DND-41 (cell line): ENCODE measurements around the gene SLC17A7.
"Not testable (repeated sequence)": the region's sequence is repeated elsewhere in the genome, so short reads cannot be mapped to it uniquely, and the experiment has no call there.

Experiments
- ATAC-seq: fragments of 200-7000 bp; cut with Tn5 transposase; 3 replicates; pipeline ENCODE4 v1.9.1; 2021; ENCODE audit warnings: low read depth; ENCODE audit not compliant: insufficient read depth
- DNase-seq: peaks from one replicate; pipeline ENCODE4 v3.0.0-alpha.2; 2020
- H2AFZ ChIP-seq: 2 replicates; pipeline ENCODE4 v1.6.0; 2012; ENCODE audit warnings: low read depth, low read length
- H3K27ac ChIP-seq: 2 replicates; pipeline ENCODE4 v1.5.1; 2012; ENCODE audit warnings: low read length, inconsistent platforms
- H3K27me3 ChIP-seq: fragments of 200-600 bp; sonication (generic); 2 replicates; pipeline ENCODE4 v1.6.0; 2012; ENCODE audit warnings: low read length, mild to moderate bottlenecking, inconsistent platforms; ENCODE audit not compliant: insufficient read depth, poor library complexity
- H3K36me3 ChIP-seq: 2 replicates; pipeline ENCODE4 v1.5.1; 2012; ENCODE audit warnings: low read length, inconsistent platforms; ENCODE audit not compliant: insufficient read depth
- H3K4me1 ChIP-seq: 2 replicates; pipeline ENCODE4 v1.5.1; 2012; ENCODE audit warnings: mild to moderate bottlenecking, low read length; ENCODE audit not compliant: insufficient read depth
- H3K4me2 ChIP-seq: 2 replicates; pipeline ENCODE4 v1.6.0; 2012; ENCODE audit warnings: mild to moderate bottlenecking, moderate library complexity, low read length, inconsistent platforms; ENCODE audit not compliant: insufficient read depth
- H3K4me3 ChIP-seq, 2 experiments: fragments of 200-600 bp in 1 of 2; shearing (Covaris generic) in 1 of 2; 2 replicates each; pipeline ENCODE4 v1.5.1; 2012 to 2016; ENCODE audit warnings: inconsistent platforms in 2 of 2, low read length in 2 of 2, mild to moderate bottlenecking in 2 of 2, low read depth in 1 of 2, moderate library complexity in 1 of 2
- H3K79me2 ChIP-seq: 2 replicates; pipeline ENCODE4 v1.6.0; 2012; ENCODE audit warnings: low read length, inconsistent platforms; ENCODE audit not compliant: insufficient read depth
- H3K9ac ChIP-seq: 2 replicates; pipeline ENCODE4 v1.6.0; 2012; ENCODE audit warnings: low read depth, mild to moderate bottlenecking, inconsistent platforms, low read length, moderate library complexity
- H3K9me3 ChIP-seq: 2 replicates; pipeline ENCODE4 v1.5.1; 2012; ENCODE audit warnings: low read length, moderate library complexity, mild to moderate bottlenecking, inconsistent platforms; ENCODE audit not compliant: insufficient read depth, severe bottlenecking
- H4K20me1 ChIP-seq: 2 replicates; pipeline ENCODE4 v1.6.0; 2012; ENCODE audit warnings: low read length; ENCODE audit not compliant: insufficient read depth
- CTCF ChIP-seq: IDR thresholded peaks from 2 replicates; pipeline ENCODE4 v1.5.1; 2012; ENCODE audit warnings: borderline replicate concordance, low read length, moderate library complexity, mild to moderate bottlenecking; ENCODE audit not compliant: poor library complexity, severe bottlenecking; ENCODE audit errors: extremely low read depth
- EZH2 ChIP-seq: IDR thresholded peaks from 3 replicates; pipeline ENCODE4 v1.6.1; 2012; ENCODE audit warnings: borderline replicate concordance, low read depth, mild to moderate bottlenecking, moderate library complexity, low read length, inconsistent platforms; ENCODE audit not compliant: severe bottlenecking

SLC17A7 gene

GRCh38 chr19:49474542-49474924 is 33.2 kb upstream of the SLC17A7 start:
- no peaks in the 10 kb centered on the region for H3K79me2 ChIP-seq
- no peaks in the 10 kb centered on the region for H3K27me3 ChIP-seq
- peaks cover 16% of the 10 kb centered on the region for H3K36me3 ChIP-seq
- TF ChIP-seq EZH2 (no peak), CTCF (peak; percentile 10)
- no peaks in the 10 kb centered on the region for H3K9me3 ChIP-seq
- DNase-seq (no peak), ATAC-seq (peak; percentile 8)
- H3K4me1 ChIP-seq = peaks cover 30% of the 10 kb centered on the region
- H2AFZ ChIP-seq = peak overlapping the region; percentile 53; the same call in 1 of the 2 replicates
- H3K4me3 ChIP-seq = peak overlapping the region in 1 of 2 experiments; percentile 76; a peak in 2 of 4 replicates
- peak overlapping the region; percentile 80 for H3K9ac ChIP-seq
- peak overlapping the region; percentile 78 for H3K27ac ChIP-seq
- H3K4me2 ChIP-seq = peak overlapping the region; percentile 98
- H4K20me1 ChIP-seq = no peaks in the 10 kb centered on the region

- peak; percentile 98 for TF ChIP-seq CTCF
- TF ChIP-seq EZH2 = no peak
- Histone ChIP-seq H3K4me3 (peak within 1 kb of the TSS; percentile 27 to 76; a peak in 3 of 4 replicates), H3K79me2 (no peaks in the 10 kb centered on the region), H3K9me3 (no peaks in the 10 kb centered on the region), H3K27ac (peak within 1 kb of the TSS; percentile 91), H4K20me1 (no peaks in the 10 kb centered on the region), H3K4me2 (peak within 1 kb of the TSS; percentile 98), H3K9ac (peak within 1 kb of the TSS; percentile 80), H3K36me3 (peaks cover 19% of the 10 kb centered on the region), H3K4me1 (peaks cover 30% of the 10 kb centered on the region), H3K27me3 (no peaks in the 10 kb centered on the region), H2AFZ (peak within 1 kb of the TSS; percentile 99)
- peak; percentile 87 for ATAC-seq
- DNase-seq = peak; percentile 99
Measured at GRCh38 chr19:49473868-49474541, 32.7 kb upstream of the SLC17A7 start, which contains the start of gene FLT3LG. TSS of gene FLT3LG (plus strand) at chr19:49474215. CDS start at chr19:49474640, 425 bp downstream.

DNA sequence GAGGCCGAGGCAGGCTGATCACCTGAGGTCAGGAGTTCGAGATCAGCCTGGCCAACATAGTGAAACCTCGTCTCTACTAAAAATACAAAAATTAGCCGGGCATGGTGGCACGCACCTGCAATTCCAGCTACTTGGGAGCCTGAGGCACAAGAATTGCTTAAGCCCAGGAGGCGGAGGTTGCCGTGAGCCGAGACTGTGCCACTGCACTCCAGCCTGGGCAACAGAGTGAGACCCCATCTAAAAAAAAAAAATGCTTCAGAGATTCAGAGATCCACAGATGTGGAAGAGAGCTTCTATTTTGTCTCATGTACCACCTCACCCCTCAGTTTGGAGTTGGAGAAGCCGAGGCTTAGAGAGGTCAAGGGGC is 32.2 kb upstream of the SLC17A7 start:
- peaks cover 24% of the 10 kb centered on the region for H3K36me3 ChIP-seq
- not testable (repeated sequence) for H3K9me3 ChIP-seq, ATAC-seq, H4K20me1 ChIP-seq, DNase-seq, H3K79me2 ChIP-seq, H3K27me3 ChIP-seq
- H3K4me3 ChIP-seq = peak overlapping the region; percentile 27 to 76; a peak in 3 of 4 replicates
- H3K4me1 ChIP-seq = peaks cover 30% of the 10 kb centered on the region
- H3K27ac ChIP-seq = peak overlapping the region; percentile 91
- H3K4me2 ChIP-seq = peak overlapping the region; percentile 98
- H3K9ac ChIP-seq = peak overlapping the region; percentile 80
- H2AFZ ChIP-seq = peak overlapping the region; percentile 99

DNA sequence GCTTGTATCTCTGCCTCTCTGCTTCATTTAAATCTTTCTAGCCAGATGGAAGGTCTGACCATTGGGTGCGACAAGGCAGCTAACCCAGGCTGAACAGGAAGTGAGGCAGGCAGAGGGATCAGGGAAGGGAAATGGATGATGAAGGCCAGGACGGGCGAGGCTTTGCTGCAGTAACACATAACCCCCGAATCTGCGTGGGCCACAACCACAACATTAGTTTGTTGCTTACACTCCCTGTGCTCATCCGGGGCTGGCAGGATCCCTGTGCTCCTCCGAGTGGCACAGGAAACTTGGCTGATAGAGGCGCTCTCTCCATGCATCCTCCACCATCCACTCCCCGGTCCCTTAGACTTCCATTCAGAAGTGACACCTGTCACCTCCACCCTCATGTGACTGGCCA is 31.6 kb upstream of the SLC17A7 start:
- peak overlapping the region; percentile 98 for H3K4me2 ChIP-seq
- TF ChIP-seq EZH2 = no peak
- DNase-seq (no peak), ATAC-seq (no peak)
- peak overlapping the region; percentile 80 for H3K9ac ChIP-seq
- no peaks in the 10 kb centered on the region for H3K9me3 ChIP-seq
- H3K4me1 ChIP-seq = peaks cover 30% of the 10 kb centered on the region
- no peaks in the 10 kb centered on the region for H3K79me2 ChIP-seq
- peak overlapping the region; percentile 99 for H2AFZ ChIP-seq
- peak overlapping the region; percentile 91 for H3K27ac ChIP-seq
- peaks cover 29% of the 10 kb centered on the region for H3K36me3 ChIP-seq
- H3K4me3 ChIP-seq = peak overlapping the region in 1 of 2 experiments; percentile 76; a peak in 2 of 4 replicates
- no peaks in the 10 kb centered on the region for H4K20me1 ChIP-seq
- no peaks in the 10 kb centered on the region for H3K27me3 ChIP-seq
